Left lung (tissue), 10 donors: ENCODE measurements around the gene GPC3. TPM values are rescaled to one million over a fixed set of nuclear protein-coding genes. Genes with fewer than 3 reads are reported as not detected.

ENCODE experiments used
- ATAC-seq: fragments of 200-7000 bp; cut with Tn5 transposase; one replicate; pipeline ENCODE4 v1.9.1; 2020; ENCODE audit warnings: moderate library complexity
- DNase-seq, 4 donors: peaks; one replicate each; pipeline ENCODE4 v3.0.0-alpha.2; 2013 to 2020
- H3K27ac ChIP-seq, 2 donors: fragments of 200-600 bp; sonication (generic) in 1 of 2; one replicate each; pipeline versions ENCODE4 v1.5.0 to v1.8.0; 2020 to 2021
- H3K27me3 ChIP-seq, 2 donors: fragments of 200-600 bp; sonication (generic) in 1 of 2; one replicate each; pipeline versions ENCODE4 v1.5.0 to v1.8.0; 2020 to 2021
- H3K36me3 ChIP-seq, 2 donors: fragments of 200-600 bp; sonication (generic) in 1 of 2; one replicate each; pipeline versions ENCODE4 v1.5.0 to v1.8.0; 2020 to 2021
- H3K4me1 ChIP-seq, 2 donors: fragments of 200-600 bp; one replicate each; pipeline ENCODE4 v1.8.0; 2021
- H3K4me3 ChIP-seq, 2 donors: fragments of 200-600 bp; sonication (generic) in 1 of 2; one replicate each; pipeline versions ENCODE4 v1.5.0 to v1.8.0; 2020 to 2021; ENCODE audit warnings: mild to moderate bottlenecking in 1 of 2
- H3K9me3 ChIP-seq, 2 donors: fragments of 200-600 bp; sonication (generic) in 1 of 2; one replicate each; pipeline versions ENCODE4 v1.5.0 to v1.8.0; 2020 to 2021
- CTCF ChIP-seq, 2 donors: fragments of 200-600 bp; sonication (generic) in 1 of 2; IDR thresholded peaks; one replicate each; pipeline versions ENCODE4 v1.5.0 to v1.8.0; 2021; ENCODE audit warnings: antibody characterized with exemption in 2 of 2
- intact Hi-C, 2 donors: fragments of 100-400 bp; cut with DNase I; formaldehyde crosslinking; loops; one replicate each; pipeline versions ENCODE4 v1.11.2 to v1.14.2; 2022
- polyA plus RNA-seq, 6 donors: library from polyadenylated mRNA; unstranded; fragments of 120-200 nt; gene quantifications; one replicate each; pipeline ENCODE4 v1.2.1, GENCODE V29; 2013; ENCODE audit not compliant: insufficient read length in 6 of 6
- total RNA-seq, 2 donors: library from RNA; stranded (reverse); fragmentation: NEBNext Ultra II Directional; extraction: Animal tissue kit (Norgen Biotek cat#: 25700); gene quantifications; one replicate each; pipeline ENCODE4 v1.2.1, GENCODE V29; 2021
- donor health status: DM: no; HTN: yes; CAD: no.
- donor health status: DM: no; HTN: no; CAD: no.

GPC3 gene
- total and polyA plus RNA-seq, 8 donors, result 42.1 to 581 (median 448) TPM

GRCh38 chrX:133794126-133794525 lies 191.3 kb downstream of the GPC3 start:
- ATAC-seq (no peak), DNase-seq (no peak)
- no peak for TF ChIP-seq CTCF (IDR thresholded peaks at IDR 0.05)
- no peak overlapping the region for H3K4me3 ChIP-seq
- H3K36me3 ChIP-seq, result no peaks in the 10 kb centered on the region
- intact Hi-C loops, result no loop called here
- no peaks in the 10 kb centered on the region for H3K27me3 ChIP-seq
- H3K27ac ChIP-seq, result no peak overlapping the region
- H3K9me3 ChIP-seq, result no peaks in the 10 kb centered on the region
- H3K4me1 ChIP-seq, result no peaks in the 10 kb centered on the region

GRCh38 chrX:133793626-133794025 lies 191.8 kb downstream of the GPC3 start:
- TF ChIP-seq CTCF (IDR thresholded peaks at IDR 0.05), result no peak
- Histone ChIP-seq H3K4me1 (no peaks in the 10 kb centered on the region), H3K4me3 (no peak overlapping the region), H3K27ac (no peak overlapping the region), H3K27me3 (no peaks in the 10 kb centered on the region), H3K36me3 (no peaks in the 10 kb centered on the region), H3K9me3 (no peaks in the 10 kb centered on the region)
- intact Hi-C loops, result no loop called here
- no peak for ATAC-seq
- DNase-seq, result no peak

- ATAC-seq (peak; percentile 98), DNase-seq (peak in 3 of 4 donors; percentile 39 to 83 (median 68))
- no peaks in the 10 kb centered on the region for H3K4me1 ChIP-seq
- no peaks in the 10 kb centered on the region for H3K9me3 ChIP-seq
- peak; percentile 70 to 96 for TF ChIP-seq CTCF (IDR thresholded peaks at IDR 0.05)
- H3K27ac ChIP-seq, result no peak overlapping the region
- H3K4me3 ChIP-seq, result no peak overlapping the region
- no peaks in the 10 kb centered on the region for H3K27me3 ChIP-seq
- intact Hi-C loops, result no loop called here
- H3K36me3 ChIP-seq, result no peaks in the 10 kb centered on the region
Observed at GRCh38 chrX:133792198-133792953, 193.0 kb downstream of the GPC3 start.

- H3K9me3 ChIP-seq, result no peaks in the 10 kb centered on the region
- DNase-seq, result peak in 2 of 4 donors; percentile 59 to 60
- H3K4me1 ChIP-seq, result no peaks in the 10 kb centered on the region
- H3K36me3 ChIP-seq, result no peaks in the 10 kb centered on the region
- ATAC-seq, result no peak
- H3K4me3 ChIP-seq, result no peak overlapping the region
- no peak overlapping the region for H3K27ac ChIP-seq
- no peaks in the 10 kb centered on the region for H3K27me3 ChIP-seq
- intact Hi-C loops, result no loop called here
- no peak for TF ChIP-seq CTCF (IDR thresholded peaks at IDR 0.05)
Observed at GRCh38 chrX:133789829-133790228, 195.6 kb downstream of the GPC3 start.

- intact Hi-C loops, result no loop called here
- TF ChIP-seq CTCF (IDR thresholded peaks at IDR 0.05), result no peak
- Histone ChIP-seq H3K27me3 (no peaks in the 10 kb centered on the region), H3K9me3 (no peaks in the 10 kb centered on the region), H3K27ac (no peak overlapping the region), H3K36me3 (no peaks in the 10 kb centered on the region), H3K4me3 (no peak overlapping the region), H3K4me1 (no peaks in the 10 kb centered on the region)
- DNase-seq (no peak), ATAC-seq (no peak)
Observed at GRCh38 chrX:133786382-133786781, 199.0 kb downstream of the GPC3 start.
